H1 (cell line): ENCODE data around the gene NFIA. TPM values are rescaled to one million over a fixed set of nuclear protein-coding genes. Genes with fewer than 3 reads are reported as not detected.
A peak's percentile ranks its signal among the peaks of the same experiment; 100 is the strongest.

ENCODE experiments used
- CTCF ChIA-PET: fragments of 300-600 bp; sonication (Branson Sonifier 250); formaldehyde crosslinking; loops from one replicate; lab custom pipeline; 2021; ENCODE audit not compliant: partially characterized antibody; lab: Charles Lee
- POLR2A ChIA-PET: fragments of 300-600 bp; sonication (Branson Sonifier 250); formaldehyde crosslinking; loops from one replicate; lab custom pipeline; 2021; ENCODE audit warnings: inconsistent platforms; ENCODE audit not compliant: partially characterized antibody; lab: Charles Lee
- DNase-seq, 2 experiments: peaks; one replicate each; pipeline versions ENCODE4 v3.0.0 to v3.0.0-alpha.2; 2010 to 2022; ENCODE audit warnings: low spot score in 2 of 2, low read depth in 1 of 2, mixed read lengths in 1 of 2
- FAIRE-seq: peaks from 2 replicates; lab custom pipeline; 2011; peaks lifted over from hg19 to GRCh38; lab: Jason Lieb, UNC
- H2AFZ ChIP-seq: 2 replicates; pipeline ENCODE4 v1.8.1; 2012; ENCODE audit warnings: low read length, inconsistent platforms
- H2AK5ac ChIP-seq: 2 replicates; pipeline ENCODE4 v1.6.1; 2013; ENCODE audit warnings: low read depth, low read length
- H2BK120ac ChIP-seq: replicated peaks from 2 replicates; pipeline ENCODE3; 2013; ENCODE audit warnings: low read depth, low read length, inconsistent platforms
- H2BK12ac ChIP-seq: 2 replicates; pipeline ENCODE4 v1.6.1; 2013; ENCODE audit warnings: low read depth, low read length
- H2BK15ac ChIP-seq: 2 replicates; pipeline ENCODE4 v1.6.1; 2013; ENCODE audit warnings: low read length
- H2BK20ac ChIP-seq: 2 replicates; pipeline ENCODE4 v1.6.1; 2013; ENCODE audit warnings: low read length
- H2BK5ac ChIP-seq: 2 replicates; pipeline ENCODE4 v1.6.1; 2013; ENCODE audit warnings: low read depth, low read length
- H3K14ac ChIP-seq: 2 replicates; pipeline ENCODE4 v1.6.1; 2013; ENCODE audit warnings: inconsistent platforms; ENCODE audit not compliant: insufficient read length
- H3K18ac ChIP-seq: 2 replicates; pipeline ENCODE4 v1.6.1; 2013; ENCODE audit warnings: low read length; ENCODE audit errors: extremely low read depth
- H3K23ac ChIP-seq: 2 replicates; pipeline ENCODE4 v1.6.1; 2013; ENCODE audit warnings: inconsistent platforms; ENCODE audit not compliant: insufficient read length
- H3K23me2 ChIP-seq: 2 replicates; pipeline ENCODE4 v1.6.1; 2013; ENCODE audit warnings: low read depth, low read length
- H3K27ac ChIP-seq: 2 replicates; pipeline ENCODE4 v1.6.1; 2011; ENCODE audit warnings: low read depth, low read length, inconsistent platforms
- H3K27me3 ChIP-seq, 4 experiments: replicated peaks in 1 of 4; 1 replicate in 1 of 4; 2 replicates in 3 of 4; pipeline versions ENCODE4 v1.6.1 to v1.8.1; 2011 to 2013; ENCODE audit warnings: low read length in 3 of 4, mild to moderate bottlenecking in 3 of 4, inconsistent platforms in 2 of 4, mixed read lengths in 2 of 4, moderate library complexity in 1 of 4; ENCODE audit not compliant: control insufficient read depth in 3 of 4, insufficient read depth in 3 of 4; ENCODE audit errors: extremely low read depth in 1 of 4
- H3K36me3 ChIP-seq, 4 experiments: 2 replicates each; pipeline versions ENCODE4 v1.6.1 to v1.8.1; 2011 to 2013; ENCODE audit warnings: mild to moderate bottlenecking in 4 of 4, low read length in 3 of 4, moderate library complexity in 2 of 4, control low read depth in 1 of 4, inconsistent platforms in 1 of 4; ENCODE audit not compliant: insufficient read depth in 4 of 4, control insufficient read depth in 2 of 4
- H3K4ac ChIP-seq: replicated peaks from 2 replicates; pipeline ENCODE3; 2013; ENCODE audit warnings: low read length, low read depth, mixed read lengths, inconsistent platforms; ENCODE audit not compliant: insufficient read length
- H3K4me1 ChIP-seq, 4 experiments: replicated peaks in 1 of 4; 1 replicate in 1 of 4; 2 replicates in 3 of 4; pipeline versions ENCODE4 v1.6.1 to v1.8.1; 2011 to 2013; ENCODE audit warnings: low read length in 3 of 4, inconsistent platforms in 2 of 4, mixed read lengths in 1 of 4; ENCODE audit not compliant: insufficient read depth in 4 of 4, control insufficient read depth in 3 of 4
- H3K4me2 ChIP-seq, 2 experiments: 2 replicates each; pipeline versions ENCODE4 v1.6.1 to v1.8.1; 2011 to 2013; ENCODE audit warnings: low read depth in 2 of 2, low read length in 2 of 2, control low read depth in 1 of 2, inconsistent platforms in 1 of 2, mild to moderate bottlenecking in 1 of 2; ENCODE audit not compliant: insufficient read depth in 1 of 2
- H3K4me3 ChIP-seq, 4 experiments: fragments of 200-600, 300-600 bp in 1 of 4; sonication (generic), shearing (Covaris generic), sonication (Bioruptor Twin) in 1 of 4; 2 replicates each; pipeline versions ENCODE4 v1.5.1 to v1.8.1; 2011 to 2016; ENCODE audit warnings: low read length in 4 of 4, low read depth in 3 of 4, control low read depth in 2 of 4, inconsistent platforms in 2 of 4, mild to moderate bottlenecking in 2 of 4, mixed read lengths in 1 of 4, moderate library complexity in 1 of 4; ENCODE audit not compliant: insufficient read depth in 2 of 4; ENCODE audit errors: extremely low read depth in 1 of 4
- H3K56ac ChIP-seq: replicated peaks from 2 replicates; pipeline ENCODE3; 2013; ENCODE audit warnings: low read depth, mild to moderate bottlenecking, mixed read lengths, low read length, inconsistent platforms; ENCODE audit not compliant: insufficient read length
- H3K79me1 ChIP-seq: 2 replicates; pipeline ENCODE4 v1.6.1; 2013; ENCODE audit warnings: low read depth, low read length, control low read depth
- H3K79me2 ChIP-seq, 2 experiments: 2 replicates each; pipeline versions ENCODE4 v1.6.1 to v1.8.1; 2012 to 2013; ENCODE audit warnings: low read length in 2 of 2, mild to moderate bottlenecking in 2 of 2, inconsistent platforms in 1 of 2; ENCODE audit not compliant: insufficient read depth in 2 of 2, control insufficient read depth in 1 of 2
- H3K9ac ChIP-seq, 4 experiments: replicated peaks in 1 of 4; 1 replicate in 1 of 4; 2 replicates in 3 of 4; pipeline versions ENCODE4 v1.6.1 to v1.8.1; 2011 to 2013; ENCODE audit warnings: low read depth in 3 of 4, low read length in 3 of 4, control low read depth in 2 of 4, mild to moderate bottlenecking in 2 of 4, moderate library complexity in 2 of 4, inconsistent platforms in 1 of 4; ENCODE audit errors: extremely low read depth in 1 of 4
- H3K9me3 ChIP-seq, 2 experiments: 2 replicates each; pipeline versions ENCODE4 v1.6.1 to v1.8.1; 2012 to 2013; ENCODE audit warnings: mild to moderate bottlenecking in 2 of 2, moderate library complexity in 2 of 2, control low read depth in 1 of 2, inconsistent platforms in 1 of 2, low read depth in 1 of 2, low read length in 1 of 2, mixed read lengths in 1 of 2; ENCODE audit not compliant: insufficient read depth in 2 of 2
- H4K20me1 ChIP-seq, 2 experiments: replicated peaks in 1 of 2; 2 replicates each; pipeline versions ENCODE3 to v1.8.1; 2011 to 2013; ENCODE audit warnings: inconsistent platforms in 2 of 2, low read length in 2 of 2, mild to moderate bottlenecking in 1 of 2; ENCODE audit not compliant: insufficient read depth in 2 of 2, control insufficient read depth in 1 of 2
- H4K5ac ChIP-seq: 2 replicates; pipeline ENCODE4 v1.6.1; 2013; ENCODE audit warnings: low read length, low read depth, mixed read lengths, inconsistent platforms; ENCODE audit not compliant: insufficient read length
- H4K8ac ChIP-seq: 2 replicates; pipeline ENCODE4 v1.8.0; 2013; ENCODE audit warnings: mild to moderate bottlenecking, moderate library complexity, low read length, inconsistent platforms; ENCODE audit not compliant: insufficient read depth; ENCODE audit errors: extremely low read depth
- H4K91ac ChIP-seq: replicated peaks from 2 replicates; pipeline ENCODE3; 2013; ENCODE audit warnings: low read length, mixed read lengths, inconsistent platforms; ENCODE audit not compliant: insufficient read length
- RNF2 ChIP-seq: fragments of 200-900, 300-1000 bp; sonication (generic); IDR thresholded peaks from 2 replicates; pipeline ENCODE4 v1.7.1; 2016; ENCODE audit warnings: borderline replicate concordance, low read depth, mild to moderate bottlenecking, antibody characterized with exemption, low read length; ENCODE audit not compliant: poor library complexity, severe bottlenecking; ENCODE audit errors: missing control alignments
- SIX5 ChIP-seq: IDR thresholded peaks from 2 replicates; pipeline ENCODE4 v1.6.1; 2011; ENCODE audit warnings: mild to moderate bottlenecking, low read depth, low read length
- TBP ChIP-seq: IDR thresholded peaks from 2 replicates; pipeline ENCODE4 v1.6.1; 2011; ENCODE audit warnings: low read depth, low read length, improper control_type of control experiment
- WGBS, 2 experiments: shearing (Covaris generic) in 1 of 2; methylation state at CpG; one replicate each; pipeline versions ENCODE4 v1.1.6 to v1.1.7; 2013 to 2015; ENCODE audit warnings: low lambda C conversion rate in 2 of 2, mixed read lengths in 2 of 2, inconsistent platforms in 1 of 2, low coverage in 1 of 2, missing lambda C conversion rate in 1 of 2; ENCODE audit not compliant: insufficient replicate concordance in 2 of 2, insufficient coverage in 1 of 2, insufficient read length in 1 of 2; ENCODE audit errors: extremely low coverage in 1 of 2, missing lambda C conversion rate in 1 of 2; 5-methylcytosine and 5-hydroxymethylcytosine counted together
- polyA plus RNA-seq, 7 experiments: library from polyadenylated mRNA; depleted of rRNA in 3 of 7; stranded (reverse) in 5 of 7; unstranded in 2 of 7; fragments of >200 nt in 5 of 7; fragments of 200-250 nt in 2 of 7; gene quantifications; 1 replicate in 5 of 7; 2 replicates in 1 of 7; 4 replicates in 1 of 7; pipeline versions ENCODE4 v1.2.1 to v1.2.3, GENCODE V29; 2011 to 2013; ENCODE audit warnings: missing spikeins in 2 of 7, mixed read lengths in 2 of 7
- total RNA-seq: library from RNA; stranded (reverse); fragmentation: NEBNext Ultra II Directional; extraction: Animal tissue kit (Norgen Biotek cat#: 25700); gene quantifications from 2 replicates; pipeline ENCODE4 v1.2.1, GENCODE V29; 2021

NFIA gene
- total and polyA plus RNA-seq, 2 of the 8 experiments (the other 6 are each of a cell fraction or from before 2014, with no cell fraction given), result 1.8 to 2.3 TPM

DNA sequence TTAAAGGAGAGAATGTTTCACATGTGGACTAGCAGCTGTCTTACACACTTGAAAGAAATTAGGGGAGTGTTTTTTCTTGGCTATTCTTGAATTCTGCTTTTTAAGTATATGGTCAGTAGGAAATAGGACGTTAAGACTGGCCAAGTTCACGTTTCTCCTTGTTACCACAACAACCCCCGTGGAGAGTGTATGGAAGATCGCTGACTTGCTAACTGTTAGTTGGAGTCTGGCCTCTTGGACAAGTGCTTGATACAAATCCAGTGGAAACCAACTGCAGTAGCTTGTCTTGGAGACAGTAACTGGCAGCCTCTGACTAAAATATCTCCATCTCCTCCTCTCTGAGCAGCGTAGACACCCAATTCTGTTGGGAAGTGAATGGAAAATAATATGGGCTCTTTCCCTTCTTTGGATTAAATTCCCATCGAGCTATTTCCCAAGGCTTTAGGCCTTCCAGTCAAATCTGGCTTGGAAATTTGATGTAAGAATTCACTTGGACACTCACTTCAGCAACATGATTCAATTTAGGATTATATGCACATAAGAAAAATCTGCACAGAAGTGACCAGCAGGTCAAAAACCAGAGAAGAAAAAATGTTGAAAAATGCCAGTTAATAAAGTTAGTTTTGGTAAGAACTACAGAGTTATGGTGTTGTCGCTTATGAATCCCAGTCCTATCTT lies 3.6 kb upstream of the NFIA start:
- Histone ChIP-seq H2BK15ac (no peak overlapping the region; the same call in 1 of the 2 replicates), H3K23ac (no peak overlapping the region), H3K9ac (no peak overlapping the region), H2AK5ac (no peak overlapping the region), H2BK20ac (no peak overlapping the region), H3K9me3 (no peaks in the 10 kb centered on the region), H3K79me2 (no peaks in the 10 kb centered on the region), H3K4me3 (peak overlapping the region in 1 of 4 experiments; percentile 77; a peak in 2 of 8 replicates), H4K8ac (no peak overlapping the region), H3K4me1 (peaks cover 5 to 23% (median 11%) of the 10 kb centered on the region in 4 experiments; a peak in 5 of 7 replicates), H3K27ac (no peak overlapping the region), H3K14ac (no peak overlapping the region), H4K20me1 (peaks cover 0 to 4% of the 10 kb centered on the region in 2 experiments), H2BK12ac (no peak overlapping the region), H2BK5ac (no peak overlapping the region), H3K18ac (no peak overlapping the region), H3K23me2 (peaks cover 13% of the 10 kb centered on the region), H3K56ac (no peak overlapping the region), H4K5ac (no peak overlapping the region), H3K36me3 (peaks cover 0 to 4% (median 0%) of the 10 kb centered on the region in 4 experiments; a peak in 1 of 8 replicates), H3K79me1 (no peaks in the 10 kb centered on the region), H3K27me3 (peaks cover 22 to 53% (median 41%) of the 10 kb centered on the region in 4 experiments), H2AFZ (no peak overlapping the region), H3K4me2 (peak overlapping the region; percentile 53 to 76; a peak in 2 of 4 replicates), H3K4ac (no peak overlapping the region), H4K91ac (no peak overlapping the region), H2BK120ac (no peak overlapping the region)
- DNase-seq (no peak), FAIRE-seq (no peak)
- no peak for TF ChIP-seq SIX5
- peak; percentile 36 for TF ChIP-seq RNF2
- no peak for TF ChIP-seq TBP
- CTCF ChIA-PET, result interaction anchor here (0.7 to 7.1 kb wide), 5 partner anchors 24 to 373 kb away, joined by 3 to 65 read pairs (median 4); no protein-coding TSS in a partner anchor
- 27% methylated on average over 7 of the region's 7 CpGs; no CpG with 5 or more reads in 1 of the 2 experiments for WGBS, 2 experiments
- POLR2A ChIA-PET, result interaction anchor here (1.1 to 2.7 kb wide), 6 partner anchors 14 to 354 kb away, joined by 3 to 12 read pairs (median 5); no protein-coding TSS in a partner anchor
